COR-L47 (cell line): ENCODE data around the gene FGF10.

Experiments used
- DNase-seq: peaks from one replicate; lab custom pipeline; 2025; lab: John Stamatoyannopoulos, UW

The FGF10 gene

DNA sequence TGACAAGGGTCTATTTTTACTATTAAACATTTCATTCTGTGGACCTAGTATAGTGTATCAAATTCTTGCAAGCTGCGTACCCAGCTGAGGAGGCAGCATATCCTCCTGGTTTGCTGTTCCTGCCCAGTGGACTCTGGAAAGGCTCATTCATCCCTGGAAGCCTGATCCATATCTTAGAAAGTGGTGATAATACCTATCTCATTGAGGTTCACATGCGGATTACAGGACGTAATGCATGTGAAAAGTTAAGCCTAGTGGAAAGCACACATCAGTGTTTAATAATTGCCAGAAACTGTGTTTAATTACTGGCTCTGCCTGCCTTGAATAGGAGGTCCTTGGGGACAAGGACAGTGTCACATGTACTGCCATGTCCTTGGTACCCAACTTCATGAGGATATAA, 132.0 kb downstream of the FGF10 start:
- DNase-seq: no peak
